ENCODE measurements around the gene SUN2. TPM values are rescaled to one million over a fixed set of nuclear protein-coding genes. Genes with fewer than 3 reads are reported as not detected.

SUN2 gene
- total RNA-seq, 1 donor from 2014 or later: 41.7 TPM

GRCh38 chr22:38745676-38746460 lies 9.9 kb downstream of the SUN2 start:
- H3K9me3 Mint-ChIP-seq: no peaks in the 10 kb centered on the region
- H3K27ac Mint-ChIP-seq (ENCODE audit: unreplicated experiment): no peak overlapping the region
- DNase-seq (ENCODE audit: low read depth, low spot score): no peak
- H3K4me1 Mint-ChIP-seq: no peaks in the 10 kb centered on the region
- TF ChIP-seq, protein P1, sequence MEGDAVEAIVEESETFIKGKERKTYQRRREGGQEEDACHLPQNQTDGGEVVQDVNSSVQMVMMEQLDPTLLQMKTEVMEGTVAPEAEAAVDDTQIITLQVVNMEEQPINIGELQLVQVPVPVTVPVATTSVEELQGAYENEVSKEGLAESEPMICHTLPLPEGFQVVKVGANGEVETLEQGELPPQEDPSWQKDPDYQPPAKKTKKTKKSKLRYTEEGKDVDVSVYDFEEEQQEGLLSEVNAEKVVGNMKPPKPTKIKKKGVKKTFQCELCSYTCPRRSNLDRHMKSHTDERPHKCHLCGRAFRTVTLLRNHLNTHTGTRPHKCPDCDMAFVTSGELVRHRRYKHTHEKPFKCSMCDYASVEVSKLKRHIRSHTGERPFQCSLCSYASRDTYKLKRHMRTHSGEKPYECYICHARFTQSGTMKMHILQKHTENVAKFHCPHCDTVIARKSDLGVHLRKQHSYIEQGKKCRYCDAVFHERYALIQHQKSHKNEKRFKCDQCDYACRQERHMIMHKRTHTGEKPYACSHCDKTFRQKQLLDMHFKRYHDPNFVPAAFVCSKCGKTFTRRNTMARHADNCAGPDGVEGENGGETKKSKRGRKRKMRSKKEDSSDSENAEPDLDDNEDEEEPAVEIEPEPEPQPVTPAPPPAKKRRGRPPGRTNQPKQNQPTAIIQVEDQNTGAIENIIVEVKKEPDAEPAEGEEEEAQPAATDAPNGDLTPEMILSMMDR (conservative IDR thresholded peaks at IDR 0.05): no peak
- no peaks in the 10 kb centered on the region for H3K27me3 Mint-ChIP-seq (ENCODE audit: low read depth)
- H3K4me3 Mint-ChIP-seq: no peak overlapping the region
- no peaks in the 10 kb centered on the region for H3K36me3 Mint-ChIP-seq (ENCODE audit: low read depth)

DNA sequence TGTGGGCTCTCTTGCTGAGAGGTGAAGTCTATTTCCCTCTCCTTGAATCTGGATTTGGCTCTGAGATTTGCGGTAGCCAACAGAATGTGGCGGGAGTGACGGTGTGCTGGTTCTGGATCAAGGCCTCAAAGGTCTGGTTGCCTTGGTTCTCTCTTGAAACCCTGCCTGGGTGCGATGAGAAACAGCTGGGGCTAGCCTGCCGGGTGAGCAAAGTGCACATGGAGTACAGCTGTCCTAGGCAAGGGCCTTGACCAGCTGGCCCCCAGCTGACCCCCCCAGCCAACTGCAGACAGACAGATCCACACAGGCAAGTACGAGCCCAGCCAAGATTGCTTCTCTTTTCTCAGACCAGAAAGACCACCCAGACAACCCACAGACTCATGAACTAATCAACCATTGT lies 10.8 kb downstream of the SUN2 start:
- Mint-ChIP-seq H3K36me3 (ENCODE audit: low read depth) (no peaks in the 10 kb centered on the region), H3K4me1 (no peaks in the 10 kb centered on the region), H3K27me3 (ENCODE audit: low read depth) (no peaks in the 10 kb centered on the region), H3K9me3 (no peaks in the 10 kb centered on the region), H3K4me3 (no peak overlapping the region), H3K27ac (ENCODE audit: unreplicated experiment) (peak overlapping the region; percentile 62)
- no peak for DNase-seq (ENCODE audit: low read depth, low spot score)
- TF ChIP-seq, protein P1 (conservative IDR thresholded peaks at IDR 0.05): no peak

DNA sequence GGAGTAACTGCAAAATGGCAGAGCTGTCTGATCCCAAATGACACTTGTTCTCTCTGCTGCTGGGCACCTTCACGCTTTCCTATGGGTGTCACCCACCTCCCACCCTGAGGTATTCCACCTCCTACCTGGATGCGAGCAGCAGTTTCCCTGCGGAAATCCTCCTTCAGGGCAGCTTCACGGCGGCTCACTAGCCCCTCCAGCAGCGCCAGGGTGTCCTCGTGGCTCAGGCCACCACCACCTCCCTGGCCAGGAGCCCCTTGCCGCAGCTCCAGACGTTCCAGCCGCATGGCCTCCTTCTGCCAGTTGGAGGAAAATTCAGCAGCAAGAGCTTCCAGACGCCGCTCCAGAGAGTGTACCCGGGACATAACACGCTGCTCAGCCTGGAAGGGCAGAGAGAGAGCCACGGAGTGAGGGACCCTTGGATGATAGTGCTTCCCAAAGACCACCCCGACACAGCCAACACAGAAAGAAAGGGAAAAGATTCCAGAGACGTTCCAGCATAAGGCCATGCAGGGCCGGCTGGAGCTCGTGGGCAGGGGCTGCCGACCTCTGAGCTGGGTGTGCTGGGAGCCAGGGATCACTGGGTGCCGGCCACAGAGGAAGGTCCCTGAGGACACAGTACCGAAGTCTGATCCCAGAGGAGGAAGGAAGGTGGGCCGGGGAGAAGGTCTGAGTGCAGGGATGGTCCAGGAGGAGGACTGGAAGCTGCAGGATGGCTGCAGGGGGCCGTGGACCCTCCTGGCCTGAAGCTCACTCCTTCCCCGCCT lies 13.4 kb downstream of the SUN2 start:
- Mint-ChIP-seq H3K36me3 (ENCODE audit: low read depth) (peaks cover 2% of the 10 kb centered on the region), H3K4me1 (no peaks in the 10 kb centered on the region), H3K27ac (ENCODE audit: unreplicated experiment) (no peak overlapping the region), H3K4me3 (no peak overlapping the region), H3K27me3 (ENCODE audit: low read depth) (no peaks in the 10 kb centered on the region), H3K9me3 (no peaks in the 10 kb centered on the region)
- no peak for DNase-seq (ENCODE audit: low read depth, low spot score)
- TF ChIP-seq, protein P1 (conservative IDR thresholded peaks at IDR 0.05): no peak

- Mint-ChIP-seq H3K36me3 (ENCODE audit: low read depth) (peaks cover 7% of the 10 kb centered on the region), H3K4me1 (no peaks in the 10 kb centered on the region), H3K27ac (ENCODE audit: unreplicated experiment) (no peak overlapping the region), H3K27me3 (ENCODE audit: low read depth) (no peaks in the 10 kb centered on the region), H3K4me3 (no peak overlapping the region), H3K9me3 (no peaks in the 10 kb centered on the region)
- TF ChIP-seq, protein P1 (conservative IDR thresholded peaks at IDR 0.05): no peak
- DNase-seq (ENCODE audit: low read depth, low spot score): no peak
Observed at GRCh38 chr22:38741576-38741975, 14.2 kb downstream of the SUN2 start.

- Mint-ChIP-seq H3K4me1 (no peaks in the 10 kb centered on the region), H3K9me3 (no peaks in the 10 kb centered on the region), H3K36me3 (ENCODE audit: low read depth) (peaks cover 7% of the 10 kb centered on the region), H3K4me3 (no peak overlapping the region), H3K27me3 (ENCODE audit: low read depth) (no peaks in the 10 kb centered on the region), H3K27ac (ENCODE audit: unreplicated experiment) (no peak overlapping the region)
- TF ChIP-seq, protein P1 (conservative IDR thresholded peaks at IDR 0.05): no peak
- no peak for DNase-seq (ENCODE audit: low read depth, low spot score)
Observed at GRCh38 chr22:38741166-38741565, 14.6 kb downstream of the SUN2 start.
